GM19455 (cell line): ENCODE measurements around the gene MBD3.

Source experiments
- ATAC-seq: cut with Tn5 transposase; IDR thresholded peaks from one replicate; pipeline ENCODE4 v1.9.1; 2021; ENCODE audit not compliant: unreplicated experiment

MBD3 gene

DNA sequence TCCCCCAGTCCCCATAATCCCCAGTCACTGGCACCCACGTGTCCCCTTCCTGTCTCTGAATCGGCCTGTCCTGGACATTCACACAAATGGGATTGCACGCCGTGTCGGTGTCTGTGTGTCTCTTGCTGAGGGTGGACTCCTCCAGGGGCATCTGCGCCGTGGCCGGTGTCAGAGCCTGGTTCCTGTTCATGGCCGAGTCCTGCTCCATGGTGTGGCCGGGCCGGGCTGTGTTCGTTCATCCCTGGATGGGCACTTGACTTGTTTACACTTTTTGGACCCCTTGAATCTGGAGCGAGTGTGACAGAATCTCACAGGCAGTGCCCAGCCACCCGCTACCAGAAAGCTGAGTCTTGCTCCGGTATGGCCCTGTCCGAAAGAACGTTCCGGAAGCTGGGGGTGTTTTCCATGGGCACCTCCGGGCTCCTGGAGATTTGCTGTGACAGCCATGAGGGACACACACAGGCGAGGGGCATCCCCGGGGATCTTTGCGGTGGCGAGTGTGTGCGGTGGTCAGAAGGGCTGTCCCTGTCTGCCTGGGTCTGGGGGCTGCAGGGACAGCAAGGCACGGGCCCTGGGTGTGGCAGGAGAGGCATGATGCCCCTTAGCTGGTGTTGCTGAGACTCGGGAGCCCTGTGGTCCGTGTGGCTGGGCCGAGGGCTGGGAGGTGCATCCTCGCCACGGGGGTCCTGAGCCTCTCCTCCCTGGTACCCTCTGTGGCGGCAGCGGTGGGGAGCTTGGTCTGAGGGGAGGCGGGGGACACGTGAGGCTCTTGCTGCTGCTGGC, 18.1 kb downstream of the MBD3 start:
- ATAC-seq = no peak

DNA sequence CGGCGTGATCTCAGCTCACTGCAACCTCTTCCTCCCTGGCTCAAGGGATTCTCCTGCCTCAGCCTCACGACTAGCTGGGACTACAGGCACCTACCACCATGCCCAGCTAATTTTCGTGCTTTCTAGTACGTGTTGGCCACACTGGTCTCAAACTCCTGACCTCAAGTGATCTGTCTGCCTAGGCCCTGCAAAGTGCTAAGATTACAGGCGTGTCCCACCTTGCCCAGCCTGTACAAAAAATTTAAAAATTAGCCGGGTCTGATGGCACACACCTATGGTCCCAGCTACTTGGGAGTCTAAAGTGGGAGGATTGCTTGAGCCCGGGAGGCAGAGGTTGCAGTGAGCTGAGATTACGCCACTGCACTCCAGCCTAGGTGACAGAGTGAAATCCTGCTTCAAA, 19.9 kb downstream of the MBD3 start:
- ATAC-seq = no peak

DNA sequence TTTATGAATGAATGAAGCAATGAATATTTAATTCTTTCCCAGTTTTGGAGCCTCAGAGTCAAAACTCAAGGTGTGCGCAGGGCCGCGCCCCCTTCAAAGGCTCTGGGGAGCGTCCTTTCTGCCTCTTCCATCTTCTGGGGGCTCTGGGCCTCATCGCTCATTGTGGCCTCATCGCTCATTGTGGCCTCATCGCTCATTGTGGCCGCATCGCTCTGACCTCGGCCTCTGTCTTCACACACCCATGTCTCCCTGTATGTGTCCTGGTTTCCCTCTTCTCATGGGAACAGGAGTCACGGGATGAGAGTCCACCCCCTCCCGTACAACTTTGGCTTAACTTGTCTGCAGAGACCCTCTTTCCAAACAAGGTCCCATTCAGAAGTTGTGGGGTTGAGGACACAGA, 21.3 kb downstream of the MBD3 start:
- ATAC-seq = no peak

DNA sequence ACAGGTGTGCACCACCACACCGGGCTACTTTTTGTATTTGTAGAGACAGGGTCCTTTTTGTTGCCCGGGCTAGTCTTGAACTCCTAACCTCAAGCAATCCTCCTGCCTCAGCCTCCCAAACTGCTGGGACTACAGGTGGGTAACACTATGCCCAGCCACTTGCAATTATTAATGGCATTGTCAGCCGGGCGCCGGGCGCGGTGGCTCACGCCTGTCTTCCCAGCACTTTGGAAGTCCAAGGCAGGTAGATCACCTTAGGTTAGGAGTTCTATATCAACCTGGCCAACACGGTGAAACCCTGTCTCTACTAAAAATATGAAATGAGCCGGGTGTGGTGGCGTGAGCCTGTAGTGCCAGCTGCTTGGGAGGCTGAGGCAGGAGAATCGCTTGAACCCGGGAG, 21.8 kb downstream of the MBD3 start:
- ATAC-seq = no peak

DNA sequence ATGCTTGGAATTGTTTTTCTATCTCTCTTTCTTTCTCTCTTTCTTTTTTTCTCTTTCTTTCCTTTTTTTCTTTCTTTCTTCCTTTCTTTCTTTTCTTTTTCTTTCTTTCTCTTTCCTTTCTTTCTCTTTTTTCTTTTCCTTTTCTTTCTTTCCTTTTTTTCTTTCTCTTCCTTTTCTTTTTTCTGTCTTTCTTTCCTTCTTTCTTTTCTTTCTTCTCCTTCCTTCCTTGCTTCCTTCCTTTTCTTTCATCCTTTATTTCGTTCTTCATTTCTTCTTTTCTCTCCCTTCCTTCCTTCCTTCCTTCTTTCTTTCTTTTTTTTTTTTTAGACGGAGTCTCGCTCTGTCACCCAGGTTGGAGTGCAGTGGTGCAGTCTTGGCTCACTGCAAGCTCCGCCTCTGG, 22.7 kb downstream of the MBD3 start:
- no peak for ATAC-seq

DNA sequence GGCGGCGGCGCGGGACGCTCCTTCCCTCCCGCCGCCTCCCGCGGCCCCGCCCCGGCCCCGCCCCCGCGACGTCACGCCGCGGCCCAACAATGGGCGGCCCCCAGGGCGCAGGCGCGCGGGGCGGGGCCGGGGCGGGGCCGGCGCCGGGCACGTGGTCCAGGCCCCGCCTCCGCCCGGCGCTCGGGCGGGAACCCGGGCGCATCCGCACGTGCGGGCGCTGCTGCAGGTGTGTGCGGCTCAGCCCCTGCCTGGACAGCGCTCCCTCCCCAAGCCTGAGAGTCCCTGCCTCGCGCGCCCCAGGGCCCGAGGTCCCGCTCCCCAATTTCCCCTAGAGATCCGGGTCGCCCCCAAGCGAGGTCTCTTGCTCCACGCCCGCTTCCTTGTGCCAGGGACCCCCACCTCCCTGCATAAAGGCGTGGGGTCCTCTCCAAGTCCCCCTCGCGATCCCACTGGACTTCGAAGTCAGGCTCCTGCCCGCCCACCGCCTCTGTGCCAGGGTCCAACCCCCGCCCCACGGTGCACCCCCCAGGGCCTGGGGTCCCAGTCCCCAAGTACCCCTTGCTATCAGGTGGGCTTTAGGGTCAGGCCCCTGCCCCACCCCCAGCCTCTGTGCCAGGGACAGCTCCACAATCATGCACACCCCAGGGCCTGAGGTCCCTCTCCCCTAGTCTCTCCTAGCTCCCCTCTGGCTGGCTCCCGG, 24.2 kb downstream of the MBD3 start, which contains the start of gene MEX3D:
Gene MEX3D, minus strand, starts transcription at position 6 of the 700 bp plus-strand sequence. CDS start 267 bp downstream, outside the sequence.
- ATAC-seq = no peak

DNA sequence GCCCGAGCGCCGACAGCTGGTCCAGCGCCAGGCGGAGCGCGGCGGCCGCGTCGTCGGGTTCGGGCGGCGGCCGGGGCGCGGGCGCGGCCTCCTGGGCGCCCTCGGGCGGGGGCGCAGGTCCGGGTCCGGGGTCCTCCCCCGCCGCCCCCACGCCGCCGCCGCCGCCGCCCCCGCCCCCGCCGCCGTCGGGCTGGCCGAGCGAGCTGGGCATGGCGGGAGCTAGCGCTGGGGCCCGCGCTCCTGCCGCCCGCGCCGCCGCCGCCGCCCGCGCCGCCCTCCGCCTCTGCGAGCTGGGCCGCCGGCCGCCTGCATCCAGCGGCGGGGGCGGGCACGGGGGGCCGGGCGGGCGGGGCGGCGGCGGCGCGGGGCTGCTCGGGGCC, 24.8 kb downstream of the MBD3 start:
- no peak for ATAC-seq

DNA sequence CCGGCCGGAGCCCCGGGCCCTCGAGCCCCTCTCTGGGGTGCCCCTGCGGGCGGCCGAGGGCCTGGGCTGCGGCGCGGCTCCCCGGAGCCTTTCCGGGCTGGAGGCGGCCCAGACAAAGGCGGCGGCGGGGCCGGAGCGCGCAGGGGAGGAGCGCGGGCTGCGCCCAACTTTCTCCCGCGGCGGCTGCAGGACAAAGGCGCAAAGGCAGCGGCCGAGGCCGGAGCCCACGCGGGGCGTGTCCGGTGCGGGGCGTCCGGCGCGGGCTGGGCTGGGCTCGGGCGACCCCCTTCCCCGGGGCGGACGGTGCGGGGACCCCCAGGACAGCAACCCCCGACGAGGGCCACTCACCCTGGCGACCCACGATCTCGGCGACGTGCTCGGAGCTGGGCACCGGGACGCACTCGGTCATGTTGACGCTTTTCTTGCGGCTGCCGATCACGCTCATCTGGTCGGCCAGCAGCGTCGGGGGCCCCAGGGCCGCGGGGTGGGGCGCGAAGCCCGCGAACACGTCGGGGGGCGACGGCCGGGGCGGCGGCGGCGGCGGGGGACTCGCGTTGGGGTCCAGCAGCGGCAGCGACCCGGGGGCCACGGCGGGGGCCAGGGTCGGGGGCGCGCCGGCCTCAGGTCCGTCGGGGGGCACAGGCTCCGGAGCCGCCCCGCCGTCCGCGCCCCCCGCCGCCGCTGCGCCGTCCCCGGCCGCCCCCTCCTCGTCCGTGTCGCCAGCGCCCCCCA, 25.4 kb downstream of the MBD3 start:
- no peak for ATAC-seq

DNA sequence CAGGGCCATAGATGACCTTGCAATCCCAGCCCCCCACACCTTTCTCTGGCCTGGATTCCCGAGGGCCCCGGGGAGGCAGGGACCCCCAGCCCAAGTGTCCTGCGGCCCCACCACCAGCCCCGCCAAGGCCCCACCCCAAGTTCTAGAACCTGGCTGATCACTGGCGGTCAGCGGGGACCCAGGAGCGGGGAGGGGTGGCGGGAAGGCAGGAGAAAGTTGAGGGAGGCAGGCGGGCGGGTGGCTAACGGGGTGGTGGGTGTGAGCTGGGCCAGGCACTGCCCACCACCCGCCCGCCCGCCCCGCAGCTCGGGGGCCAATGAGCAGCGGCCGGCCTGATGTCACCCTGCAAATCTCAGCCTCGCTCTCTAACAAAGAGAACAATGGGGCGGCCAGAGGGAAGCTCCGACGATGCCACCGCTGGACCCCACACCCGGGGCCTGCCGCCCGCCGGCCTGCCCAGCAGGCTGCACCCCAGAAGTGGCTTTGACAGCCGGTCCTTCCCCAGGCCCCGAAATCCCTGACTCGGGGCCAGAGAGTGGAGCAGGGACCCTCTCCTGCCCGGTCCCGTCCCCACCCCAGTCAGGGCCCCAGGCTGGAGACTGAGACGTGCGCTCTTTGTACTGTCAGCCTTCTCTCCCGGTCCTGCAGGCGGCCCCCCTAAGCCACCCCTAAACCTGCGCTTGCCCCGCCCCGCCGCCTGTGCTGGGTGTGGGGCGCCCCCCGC, 26.1 kb downstream of the MBD3 start:
- no peak for ATAC-seq

DNA sequence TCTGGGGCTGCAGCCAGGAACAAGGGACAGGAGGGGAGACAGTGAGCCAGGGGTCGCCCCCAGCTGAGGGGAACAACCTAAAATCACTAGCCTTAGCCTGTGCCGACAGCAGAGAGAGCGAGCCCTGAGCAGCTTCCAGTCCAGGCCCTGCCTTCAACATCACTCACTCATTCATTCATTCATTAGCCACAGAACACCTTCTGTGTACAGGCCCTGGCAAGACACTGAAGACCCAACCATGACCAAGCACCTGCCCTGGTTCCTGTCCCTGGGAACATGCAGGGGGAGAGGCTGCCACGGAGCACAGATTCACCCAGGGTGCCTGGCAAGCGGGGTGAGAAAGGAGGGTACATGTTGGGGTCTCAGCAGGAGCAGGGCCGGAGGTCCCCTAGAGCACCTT, 29.4 kb downstream of the MBD3 start:
- no peak for ATAC-seq

DNA sequence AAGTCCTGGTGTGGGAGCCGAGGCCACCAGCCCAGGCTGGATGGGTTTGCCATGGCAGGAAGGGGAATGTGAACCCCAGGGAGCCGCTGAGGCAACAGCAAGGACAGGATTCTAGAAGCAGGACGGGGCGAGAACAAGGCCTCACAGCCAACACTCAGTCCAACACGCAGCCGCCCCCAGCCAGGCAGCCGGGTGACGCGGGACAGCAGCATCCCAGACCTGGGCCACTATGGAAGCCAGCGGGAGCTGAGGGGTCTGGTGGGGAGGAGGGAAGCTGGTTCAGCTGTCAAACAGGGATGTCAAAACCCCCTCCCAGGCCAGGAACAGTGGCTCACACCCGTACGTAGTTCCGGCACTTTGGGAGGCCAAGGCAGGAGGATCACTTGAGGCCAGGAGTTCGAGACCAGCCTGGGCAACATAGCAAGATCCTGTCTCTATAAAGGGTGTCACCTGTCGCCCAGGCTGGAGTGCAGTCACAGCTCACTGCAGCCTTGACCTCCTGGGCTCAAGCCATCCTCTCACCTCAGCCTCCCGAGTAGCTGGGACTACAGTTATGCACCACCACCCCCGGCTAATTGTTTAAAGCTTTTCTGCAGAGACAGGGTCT, 31.3 kb downstream of the MBD3 start:
- ATAC-seq = no peak

DNA sequence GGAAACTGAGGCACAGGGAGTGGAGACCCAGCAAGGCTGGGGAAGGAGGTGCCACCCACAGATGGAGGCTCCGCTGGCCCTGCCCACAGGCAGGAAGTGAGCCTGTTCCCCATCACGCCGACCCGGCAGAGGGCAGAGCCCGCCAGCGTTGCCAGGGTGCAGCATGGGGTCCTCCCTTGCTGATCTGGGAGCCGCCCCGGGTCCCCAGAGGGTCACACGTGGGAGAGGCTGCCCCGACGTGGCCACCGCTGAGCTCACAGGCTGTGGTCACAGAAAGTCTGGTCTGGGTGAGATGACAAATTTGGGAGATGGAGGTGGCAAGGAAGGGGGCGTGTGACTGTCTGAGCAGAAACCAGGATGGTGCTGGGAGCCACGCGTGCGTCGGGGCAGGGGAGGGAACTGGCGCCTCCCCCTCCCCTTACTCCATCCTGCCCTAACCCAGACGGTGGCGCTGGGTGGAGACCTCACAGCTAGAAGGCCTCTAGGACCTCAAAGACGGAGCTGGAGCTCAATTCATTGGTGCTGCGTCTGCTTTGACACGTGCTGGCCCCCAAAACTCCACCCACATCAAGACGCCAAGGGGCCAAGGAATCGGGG, 32.3 kb downstream of the MBD3 start:
- ATAC-seq = no peak

DNA sequence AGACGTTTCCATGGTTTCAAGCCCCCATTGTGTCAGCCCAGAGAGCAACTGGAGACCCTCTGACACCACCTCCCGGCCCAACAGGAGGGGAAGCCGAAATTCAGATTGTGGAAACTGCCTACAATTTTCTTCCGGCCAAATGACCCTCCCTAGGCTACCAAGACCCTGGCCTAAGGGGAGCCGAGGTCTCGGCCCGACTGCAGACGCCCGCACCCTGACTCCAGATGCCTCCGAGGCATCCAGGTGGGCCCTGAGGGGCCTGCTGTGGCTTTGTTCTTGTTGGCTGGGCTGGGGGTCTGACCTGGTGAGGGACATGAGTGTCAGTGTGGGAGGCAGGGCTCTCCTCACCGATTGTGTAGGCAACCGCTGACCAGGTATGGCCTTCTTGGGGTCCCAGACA, 34.1 kb downstream of the MBD3 start:
- ATAC-seq = no peak

DNA sequence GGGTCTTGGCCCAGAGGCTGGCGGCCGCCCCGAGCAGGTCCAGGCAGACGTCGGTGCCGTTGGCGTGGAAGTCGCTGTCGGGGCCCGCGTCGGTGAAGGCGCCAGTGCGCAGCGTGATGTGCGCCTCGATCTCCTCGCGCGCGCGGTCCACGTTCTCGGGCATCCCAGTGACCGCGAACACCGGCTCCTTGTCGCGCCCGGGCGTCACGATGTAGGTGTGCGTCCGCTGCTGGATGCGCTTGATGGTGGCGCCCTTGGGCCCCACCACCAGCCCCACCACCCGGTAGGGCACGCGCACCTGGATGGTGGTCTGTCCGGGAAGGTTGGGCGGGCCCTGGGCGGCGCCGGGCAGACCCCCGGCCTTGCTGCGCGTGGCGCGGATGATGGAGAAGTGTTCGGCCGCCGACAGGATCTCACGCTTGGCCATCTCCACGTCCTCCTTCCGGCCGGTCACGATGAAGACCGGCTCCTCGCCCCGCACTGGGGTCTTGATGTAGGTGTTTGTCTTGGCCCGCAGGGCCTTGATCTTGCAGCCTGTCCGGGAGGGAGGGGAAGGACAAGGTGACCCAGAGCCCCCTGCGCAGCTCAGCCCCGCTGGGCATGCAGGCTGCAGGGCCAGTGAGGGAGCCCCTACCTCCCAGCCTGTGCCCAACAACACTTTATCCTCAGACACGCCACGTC, 36.1 kb downstream of the MBD3 start:
- no peak for ATAC-seq

DNA sequence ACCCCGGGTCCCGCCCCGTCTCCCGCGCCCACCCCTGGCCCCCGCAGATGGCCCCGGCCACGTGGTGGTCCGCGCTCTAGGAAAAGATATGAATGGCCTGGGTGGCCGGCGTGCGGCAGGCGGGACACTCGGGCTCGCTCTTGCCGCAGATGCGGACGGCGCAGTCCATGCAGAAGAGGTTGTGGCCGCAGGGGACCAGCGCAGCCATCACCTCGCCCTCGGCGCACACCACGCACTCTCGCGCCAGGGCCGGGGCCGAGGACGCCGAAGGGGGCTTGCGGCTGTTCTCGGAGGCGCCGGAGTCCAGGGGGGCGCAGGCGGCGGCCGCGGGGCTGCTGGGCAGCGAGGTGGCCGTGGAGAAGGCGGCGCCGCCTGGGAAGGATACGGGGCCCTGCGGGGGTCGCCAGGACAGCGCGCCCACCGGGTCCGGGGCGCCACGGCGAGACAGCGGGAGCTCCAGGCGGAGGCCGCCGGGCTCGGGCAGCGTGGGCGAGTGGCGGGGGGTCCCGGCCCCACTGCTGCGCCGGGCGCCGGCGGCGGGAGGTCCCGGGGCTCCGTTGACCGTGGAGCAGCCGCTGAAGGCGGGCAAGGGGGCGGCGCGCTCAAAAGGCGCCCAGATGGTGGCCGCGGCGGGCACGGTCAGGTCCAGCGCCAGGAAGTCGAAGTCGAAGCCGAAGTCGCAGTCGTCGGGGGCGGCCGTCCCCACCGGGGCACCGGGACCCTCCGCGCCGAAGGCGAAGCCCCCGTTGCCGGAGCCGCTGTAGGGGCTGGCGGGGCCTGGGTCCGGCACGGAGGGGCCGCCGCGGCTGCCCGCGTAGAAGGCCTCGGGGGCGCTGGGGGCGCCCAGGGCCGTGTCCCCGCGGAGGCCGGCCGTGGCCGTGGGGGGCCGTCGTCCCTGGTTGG, 36.9 kb downstream of the MBD3 start:
- no peak for ATAC-seq

DNA sequence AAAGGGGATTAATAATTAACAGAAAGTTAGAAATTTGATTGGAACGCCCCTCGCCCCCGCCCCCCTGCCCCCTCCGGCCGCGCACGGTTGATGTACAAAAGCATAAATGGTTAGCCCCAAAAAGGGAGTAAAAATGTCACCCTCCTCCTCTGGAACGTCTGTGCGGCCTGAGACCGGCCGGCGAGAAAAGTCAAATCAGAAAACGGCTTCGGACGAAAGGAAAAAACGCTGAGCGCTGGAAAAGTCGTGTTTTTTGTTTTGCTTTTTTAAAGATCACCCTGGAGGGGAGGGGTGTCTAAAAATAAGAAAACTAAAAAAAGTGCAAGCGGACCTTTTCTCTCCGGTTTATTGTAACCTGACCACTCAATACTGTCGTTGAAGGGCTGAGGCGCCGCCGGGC, 37.7 kb downstream of the MBD3 start:
- ATAC-seq = no peak

DNA sequence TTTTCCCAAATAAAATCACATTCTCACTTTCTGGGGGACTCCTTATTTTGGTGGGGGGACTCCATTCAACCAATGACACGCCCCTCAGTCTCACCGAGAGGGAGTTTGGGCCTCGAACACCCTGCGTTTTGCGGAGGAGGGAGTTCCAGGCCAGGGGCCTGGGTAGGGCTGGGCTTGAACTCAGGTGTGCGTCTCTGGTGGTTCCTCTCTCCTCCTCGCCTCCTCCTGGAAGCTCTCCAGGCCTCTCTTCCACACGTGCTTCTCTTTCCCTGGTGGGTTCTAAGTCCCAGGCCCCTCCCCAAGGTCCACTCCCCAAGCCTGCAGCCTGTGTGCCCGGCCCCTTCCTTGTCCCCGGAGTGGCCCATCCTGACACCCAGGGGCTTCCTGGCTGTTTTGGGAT, 39.2 kb downstream of the MBD3 start:
- ATAC-seq = no peak

DNA sequence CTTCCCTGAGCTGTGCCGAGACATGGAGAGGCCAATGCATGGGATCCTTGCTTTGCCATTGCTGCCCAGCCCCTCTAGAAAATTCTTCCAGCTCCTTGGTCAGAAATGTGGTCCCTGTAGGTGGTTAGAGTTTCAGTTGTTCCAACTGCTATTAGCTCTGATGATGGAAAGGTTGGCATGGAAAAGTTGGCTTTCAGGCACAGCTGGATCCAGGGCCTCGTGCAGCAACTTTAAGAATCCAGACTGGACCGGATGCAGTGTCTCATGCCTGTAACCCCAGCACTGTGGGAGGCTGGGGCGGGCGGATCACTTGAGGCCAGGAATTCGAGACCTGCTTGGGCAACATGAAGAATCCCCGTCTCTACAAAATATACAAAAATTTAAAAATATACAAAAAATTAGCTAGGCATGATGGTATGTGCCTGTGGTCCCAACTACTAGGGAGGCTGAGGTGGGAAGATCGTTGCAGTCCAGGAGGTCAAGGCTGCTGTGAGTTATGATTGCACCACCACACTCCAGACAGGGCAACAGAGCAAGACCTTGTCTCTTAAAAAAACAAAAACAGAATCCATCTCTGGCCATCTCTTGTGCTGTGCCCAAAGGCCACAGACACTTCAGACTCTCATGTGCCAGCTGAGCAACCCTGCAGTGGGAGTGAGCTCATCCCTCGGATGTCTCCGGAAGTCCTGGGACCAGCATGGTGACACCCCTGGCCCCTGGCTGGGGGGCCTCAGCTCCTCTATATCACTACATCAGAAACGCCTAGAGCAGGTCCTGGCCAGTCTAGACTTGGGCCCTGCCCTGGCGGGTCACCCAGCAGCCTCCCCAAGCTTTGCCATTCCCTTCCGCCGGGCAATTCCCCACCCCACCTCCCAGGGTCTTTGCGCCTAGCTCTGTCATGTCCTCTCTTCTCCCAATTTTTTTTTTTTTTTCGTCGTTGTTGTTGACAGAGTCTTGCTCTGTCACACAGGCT, 41.3 kb downstream of the MBD3 start:
- ATAC-seq = no peak
